ACC112 (cell line): ENCODE measurements around the gene TNXB.
"Not testable (repeated sequence)": the region's sequence is repeated elsewhere in the genome, so short reads cannot be mapped to it uniquely, and the experiment has no call there.

Source experiments
- H2AFZ ChIP-seq: fragments of 200-600 bp; sonication (generic); one replicate; pipeline ENCODE4 v1.6.0; 2017; ENCODE audit warnings: antibody characterized with exemption, low read length; ENCODE audit not compliant: unreplicated experiment
- H3K27ac ChIP-seq: fragments of 200-600 bp; sonication (generic); 2 replicates; pipeline ENCODE4 v1.5.1; 2014; ENCODE audit warnings: low read depth, mild to moderate bottlenecking, antibody characterized with exemption, low read length, moderate library complexity
- H3K27me3 ChIP-seq: fragments of 200-600 bp; sonication (generic); 2 replicates; pipeline ENCODE4 v1.6.1; 2014; ENCODE audit warnings: mild to moderate bottlenecking, antibody characterized with exemption, low read length, moderate library complexity, mixed read lengths; ENCODE audit not compliant: insufficient read depth
- H3K36me3 ChIP-seq: fragments of 200-600 bp; sonication (generic); 2 replicates; pipeline ENCODE4 v1.6.1; 2016; ENCODE audit warnings: mild to moderate bottlenecking, antibody characterized with exemption, low read length, moderate library complexity, mixed read lengths; ENCODE audit not compliant: insufficient read depth
- H3K4me1 ChIP-seq: fragments of 200-600 bp; sonication (generic); one replicate; pipeline ENCODE4 v1.6.1; 2016; ENCODE audit warnings: low read length, mixed read lengths; ENCODE audit not compliant: insufficient read depth, unreplicated experiment, control insufficient read depth
- H3K4me3 ChIP-seq: fragments of 200-600 bp; sonication (generic); 2 replicates; pipeline ENCODE4 v1.5.1; 2014; ENCODE audit warnings: mild to moderate bottlenecking, low read depth, low read length
- H3K79me2 ChIP-seq: fragments of 200-600 bp; sonication (generic); one replicate; pipeline ENCODE4 v1.6.0; 2016; ENCODE audit warnings: low read length; ENCODE audit not compliant: control insufficient read depth, unreplicated experiment, insufficient read depth

Gene TNXB

DNA sequence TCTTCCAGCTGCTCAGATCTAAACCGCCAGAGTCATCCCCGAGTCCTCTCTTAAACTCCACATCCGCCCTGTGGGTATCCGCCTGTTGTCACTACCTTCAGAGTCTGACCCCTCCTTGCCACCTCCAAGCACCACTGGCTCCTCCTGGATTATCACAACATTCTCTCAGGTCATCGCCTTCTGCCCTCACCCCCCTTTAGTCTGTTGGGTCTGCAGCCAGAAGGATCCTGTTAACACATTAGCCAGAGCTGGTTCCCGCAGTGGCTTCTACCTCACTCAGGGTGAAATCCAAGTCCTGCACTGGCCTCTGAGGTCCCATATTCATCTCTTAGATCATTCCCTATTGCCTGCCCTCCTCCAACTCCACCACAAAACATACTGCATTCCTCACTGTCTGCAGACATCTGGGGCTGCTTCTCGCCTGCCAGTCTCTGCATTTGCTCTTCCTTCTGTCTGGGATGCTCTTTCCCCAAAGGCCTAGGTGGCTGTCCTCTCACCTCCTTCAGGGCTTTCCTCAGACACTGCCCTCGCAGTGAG, 34.1 kb downstream of the TNXB start:
- no peak overlapping the region for H3K27ac ChIP-seq
- H3K27me3 ChIP-seq = no peaks in the 10 kb centered on the region
- peaks cover 28% of the 10 kb centered on the region for H3K4me1 ChIP-seq
- H3K36me3 ChIP-seq = no peaks in the 10 kb centered on the region
- no peaks in the 10 kb centered on the region for H3K79me2 ChIP-seq
- no peak overlapping the region for H3K4me3 ChIP-seq
- H2AFZ ChIP-seq = no peak overlapping the region

DNA sequence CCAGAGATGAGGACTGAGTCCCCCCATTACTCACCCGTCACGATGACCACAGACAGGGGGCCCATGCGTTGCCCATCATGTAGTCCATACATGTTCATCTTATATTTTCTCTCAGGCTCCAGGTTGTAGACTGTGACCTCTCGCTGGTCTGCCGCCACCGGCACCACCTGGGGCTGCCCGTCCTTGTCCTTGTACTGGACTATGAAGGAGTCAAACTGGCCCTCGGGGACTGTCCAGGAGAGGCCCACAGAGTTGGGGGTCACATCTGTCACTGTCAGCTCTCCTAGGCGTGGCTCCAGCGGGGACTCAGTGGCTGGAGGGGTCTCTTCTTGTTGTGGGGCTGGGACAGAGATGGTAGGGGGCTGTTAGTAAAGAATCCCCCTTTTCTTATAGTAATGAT, 35.5 kb downstream of the TNXB start:
- H3K36me3 ChIP-seq = no peaks in the 10 kb centered on the region
- no peak overlapping the region for H3K27ac ChIP-seq
- H3K4me1 ChIP-seq = peaks cover 20% of the 10 kb centered on the region
- H3K79me2 ChIP-seq = no peaks in the 10 kb centered on the region
- no peak overlapping the region for H3K4me3 ChIP-seq
- no peak overlapping the region for H2AFZ ChIP-seq
- no peaks in the 10 kb centered on the region for H3K27me3 ChIP-seq

DNA sequence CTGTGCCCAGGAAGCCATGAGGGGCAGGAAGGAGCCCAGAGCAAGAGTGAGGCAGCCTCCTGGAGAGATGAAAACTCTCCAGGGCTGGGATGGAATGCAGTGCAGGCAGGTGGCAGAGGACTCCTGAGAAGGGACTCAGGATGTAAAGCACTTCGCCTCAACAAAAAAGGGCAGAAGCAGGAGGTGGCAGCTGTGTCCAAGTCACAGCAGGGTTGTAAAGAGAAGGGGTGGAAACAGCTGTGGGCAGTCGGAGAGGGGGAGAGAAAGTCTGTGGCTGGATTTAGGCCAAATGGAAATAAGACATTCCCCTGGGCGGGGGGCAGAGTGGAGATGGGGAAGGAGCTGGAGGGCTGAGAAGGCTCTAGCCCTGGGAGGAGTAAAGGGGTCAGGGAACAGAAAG, 36.0 kb downstream of the TNXB start:
- no peak overlapping the region for H3K27ac ChIP-seq
- no peaks in the 10 kb centered on the region for H3K36me3 ChIP-seq
- H3K79me2 ChIP-seq = no peaks in the 10 kb centered on the region
- H3K4me3 ChIP-seq = no peak overlapping the region
- peaks cover 20% of the 10 kb centered on the region for H3K4me1 ChIP-seq
- no peak overlapping the region for H2AFZ ChIP-seq
- no peaks in the 10 kb centered on the region for H3K27me3 ChIP-seq

DNA sequence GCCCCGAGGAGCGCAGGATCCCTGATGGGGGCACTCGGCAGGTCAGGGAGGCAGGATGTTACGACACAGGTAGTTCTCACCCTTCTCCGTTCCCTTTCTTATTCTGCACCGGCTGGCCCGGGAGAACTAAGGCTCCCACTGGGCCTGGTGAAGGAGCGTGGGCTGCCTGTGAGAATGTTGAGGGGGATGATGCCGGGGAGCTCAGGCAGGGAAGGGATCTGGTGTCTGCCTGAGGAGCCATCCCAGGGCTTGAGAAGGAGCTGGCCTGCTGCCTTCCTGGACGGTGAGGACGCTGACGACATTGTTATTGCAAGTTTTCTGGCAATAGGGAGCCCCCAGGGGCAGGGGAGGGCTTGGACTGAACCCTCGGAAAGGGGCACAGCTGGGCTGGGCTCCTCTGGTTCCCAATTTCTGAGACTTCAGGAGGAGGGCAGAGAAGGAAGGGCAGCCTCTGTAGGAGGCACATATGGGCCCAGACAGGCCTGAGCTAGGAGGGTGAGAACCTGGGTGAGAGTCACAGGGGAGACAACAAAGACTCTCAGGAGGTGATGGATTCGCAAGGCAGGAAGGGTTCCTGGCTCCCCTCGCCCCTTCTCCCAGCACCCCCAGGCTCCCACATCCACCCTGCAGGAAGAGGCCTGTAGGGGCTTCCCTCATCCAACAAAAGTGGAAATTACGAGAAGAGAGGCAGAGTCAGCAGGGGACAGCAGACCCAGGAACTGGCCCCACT, 38.2 kb downstream of the TNXB start:
- H2AFZ ChIP-seq = no peak overlapping the region
- no peak overlapping the region for H3K27ac ChIP-seq
- no peak overlapping the region for H3K4me3 ChIP-seq
- no peaks in the 10 kb centered on the region for H3K79me2 ChIP-seq
- H3K27me3 ChIP-seq = no peaks in the 10 kb centered on the region
- H3K36me3 ChIP-seq = no peaks in the 10 kb centered on the region
- H3K4me1 ChIP-seq = peaks cover 6% of the 10 kb centered on the region

DNA sequence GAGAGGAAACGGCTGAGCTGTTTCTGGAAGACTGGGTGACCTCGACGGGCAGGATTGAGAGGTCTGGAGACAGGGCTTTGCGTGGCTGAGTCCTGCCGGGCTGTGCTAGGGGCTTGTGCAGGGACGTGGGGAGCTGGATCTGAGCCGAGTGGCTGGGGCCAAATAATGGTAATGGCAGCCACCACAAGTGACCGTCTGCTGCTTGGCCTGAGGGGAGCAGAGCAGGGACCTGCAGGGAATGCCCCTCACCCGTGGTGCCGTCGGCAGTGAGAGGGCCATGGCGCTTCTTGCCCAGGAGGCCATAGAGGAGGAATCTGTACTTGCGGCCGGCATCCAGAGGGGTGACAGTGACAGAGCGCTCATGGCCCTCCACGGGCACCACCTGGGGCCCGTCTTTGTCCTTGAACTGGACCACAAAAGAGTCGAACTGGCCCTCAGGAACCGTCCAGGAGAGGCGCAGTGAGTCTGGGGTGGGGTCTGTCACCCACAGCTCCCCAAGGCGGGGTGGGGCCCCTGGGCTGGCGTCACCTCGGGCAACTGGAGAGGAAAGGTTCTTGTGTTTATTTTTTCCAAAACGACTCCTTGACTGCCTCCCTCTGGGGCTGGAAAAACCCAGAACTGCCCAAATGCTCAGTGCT, 39.1 kb downstream of the TNXB start:
- Histone ChIP-seq H2AFZ (no peak overlapping the region), H3K4me3 (no peak overlapping the region), H3K4me1 (no peaks in the 10 kb centered on the region), H3K36me3 (no peaks in the 10 kb centered on the region), H3K79me2 (no peaks in the 10 kb centered on the region), H3K27me3 (no peaks in the 10 kb centered on the region), H3K27ac (no peak overlapping the region)

DNA sequence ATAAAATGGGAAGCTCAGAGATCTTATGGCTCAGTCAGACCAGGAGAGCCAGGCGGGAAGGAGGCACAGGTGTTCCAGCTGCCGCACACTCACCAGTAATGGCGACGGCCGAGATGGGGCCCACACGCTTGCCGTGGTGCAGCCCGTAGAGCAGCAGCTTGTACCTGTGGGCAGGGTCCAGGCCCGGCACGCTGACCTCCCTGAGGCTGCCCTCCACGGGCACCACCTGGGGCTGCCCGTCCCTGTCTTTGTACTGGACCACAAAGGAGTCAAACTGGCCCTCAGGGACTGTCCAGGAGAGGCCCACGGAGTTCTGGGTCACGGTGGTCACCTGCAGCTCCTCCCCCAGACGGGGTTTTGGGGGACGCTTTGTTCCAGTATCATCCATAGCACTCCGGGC, 39.7 kb downstream of the TNXB start:
- no peaks in the 10 kb centered on the region for H3K36me3 ChIP-seq
- H3K79me2 ChIP-seq = no peaks in the 10 kb centered on the region
- no peaks in the 10 kb centered on the region for H3K4me1 ChIP-seq
- H3K27me3 ChIP-seq = no peaks in the 10 kb centered on the region
- no peak overlapping the region for H2AFZ ChIP-seq
- no peak overlapping the region for H3K27ac ChIP-seq
- no peak overlapping the region for H3K4me3 ChIP-seq

DNA sequence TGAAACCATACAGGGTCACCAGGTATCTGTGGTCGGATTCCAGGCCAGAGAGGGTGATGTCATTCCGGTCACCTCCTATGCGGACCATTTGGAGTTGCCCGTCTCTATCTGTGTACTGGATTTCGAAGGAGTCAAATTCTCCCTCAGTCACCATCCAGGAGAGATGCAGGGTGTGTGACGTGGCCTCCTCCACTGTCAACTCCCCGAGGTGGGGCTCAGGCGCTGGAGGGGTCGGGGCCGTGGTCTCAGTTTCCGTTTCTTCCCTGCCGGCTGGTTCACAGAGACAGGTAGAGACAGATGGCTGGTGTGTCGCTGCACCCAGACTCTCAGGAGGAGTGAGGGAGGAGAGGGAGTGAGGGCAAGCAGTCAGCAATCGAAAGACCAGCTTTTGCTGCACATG, 40.3 kb downstream of the TNXB start:
- H3K4me1 ChIP-seq = no peaks in the 10 kb centered on the region
- no peaks in the 10 kb centered on the region for H3K79me2 ChIP-seq
- no peaks in the 10 kb centered on the region for H3K27me3 ChIP-seq
- no peak overlapping the region for H3K4me3 ChIP-seq
- no peaks in the 10 kb centered on the region for H3K36me3 ChIP-seq
- H2AFZ ChIP-seq = no peak overlapping the region
- no peak overlapping the region for H3K27ac ChIP-seq

DNA sequence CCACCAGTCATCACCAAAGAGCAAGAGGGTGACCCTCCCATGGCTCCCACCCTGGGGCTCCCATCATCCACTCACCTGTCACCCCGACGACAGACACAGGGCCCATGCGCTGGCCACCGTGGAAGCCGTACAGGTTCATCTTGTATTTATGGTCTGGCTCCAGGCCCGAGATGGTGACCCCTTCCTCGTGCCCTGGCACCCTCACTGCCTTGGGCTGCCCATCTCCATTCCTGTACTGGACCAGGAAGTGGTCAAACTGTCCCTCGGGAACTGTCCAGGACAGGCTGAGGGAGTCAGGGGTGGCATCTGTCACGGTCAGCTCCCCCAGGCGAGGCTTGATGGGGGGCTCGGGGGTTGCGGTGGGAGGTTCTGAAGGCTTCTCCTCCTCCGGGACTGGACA, 40.8 kb downstream of the TNXB start:
- H3K4me3 ChIP-seq, H3K79me2 ChIP-seq, H3K36me3 ChIP-seq, H2AFZ ChIP-seq, H3K4me1 ChIP-seq, H3K27me3 ChIP-seq, H3K27ac ChIP-seq: not testable (repeated sequence)

DNA sequence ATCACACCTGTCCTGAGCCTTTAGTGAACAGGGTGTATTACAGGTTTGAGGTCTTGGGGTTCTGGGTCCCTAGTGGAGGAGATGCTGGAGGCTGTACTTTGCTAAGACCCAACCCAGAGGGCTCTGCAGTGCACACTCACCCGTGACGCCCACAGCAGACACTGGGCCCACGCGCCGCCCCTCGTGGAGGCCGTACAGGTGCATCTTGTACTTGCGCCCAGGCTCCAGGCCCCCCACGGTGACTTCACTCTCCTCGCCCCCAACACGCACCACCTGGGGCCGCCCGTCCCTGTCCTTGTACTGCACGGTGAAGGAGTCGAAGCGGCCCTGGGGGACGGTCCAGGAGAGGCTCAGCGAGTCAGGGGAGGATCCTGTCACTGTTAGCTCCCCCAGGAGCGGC, 41.6 kb downstream of the TNXB start:
- H3K27ac ChIP-seq, H3K79me2 ChIP-seq, H3K27me3 ChIP-seq, H2AFZ ChIP-seq, H3K36me3 ChIP-seq, H3K4me1 ChIP-seq, H3K4me3 ChIP-seq: not testable (repeated sequence)

DNA sequence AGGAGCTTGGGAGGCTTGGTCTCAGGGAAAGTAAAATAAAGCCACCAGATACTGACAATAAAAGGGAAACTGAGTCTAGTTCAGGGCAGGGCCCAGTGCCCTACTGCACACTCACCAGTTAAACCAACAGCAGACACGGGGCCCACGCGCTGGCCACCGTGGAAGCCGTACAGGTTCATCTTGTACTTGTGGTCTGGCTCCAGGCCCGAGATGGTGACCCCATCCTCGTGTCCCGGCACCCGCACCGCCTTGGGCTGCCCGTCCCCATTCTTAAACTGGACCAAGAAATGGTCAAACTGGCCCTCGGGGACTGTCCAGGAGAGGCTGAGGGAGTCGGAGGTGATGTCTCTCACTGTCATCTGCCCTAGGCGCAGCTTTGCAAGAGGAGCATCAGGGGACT, 44.4 kb downstream of the TNXB start:
- H3K27me3 ChIP-seq = no peaks in the 10 kb centered on the region
- H2AFZ ChIP-seq = no peak overlapping the region
- H3K79me2 ChIP-seq = no peaks in the 10 kb centered on the region
- no peaks in the 10 kb centered on the region for H3K4me1 ChIP-seq
- no peaks in the 10 kb centered on the region for H3K36me3 ChIP-seq
- no peak overlapping the region for H3K4me3 ChIP-seq
- H3K27ac ChIP-seq = no peak overlapping the region

DNA sequence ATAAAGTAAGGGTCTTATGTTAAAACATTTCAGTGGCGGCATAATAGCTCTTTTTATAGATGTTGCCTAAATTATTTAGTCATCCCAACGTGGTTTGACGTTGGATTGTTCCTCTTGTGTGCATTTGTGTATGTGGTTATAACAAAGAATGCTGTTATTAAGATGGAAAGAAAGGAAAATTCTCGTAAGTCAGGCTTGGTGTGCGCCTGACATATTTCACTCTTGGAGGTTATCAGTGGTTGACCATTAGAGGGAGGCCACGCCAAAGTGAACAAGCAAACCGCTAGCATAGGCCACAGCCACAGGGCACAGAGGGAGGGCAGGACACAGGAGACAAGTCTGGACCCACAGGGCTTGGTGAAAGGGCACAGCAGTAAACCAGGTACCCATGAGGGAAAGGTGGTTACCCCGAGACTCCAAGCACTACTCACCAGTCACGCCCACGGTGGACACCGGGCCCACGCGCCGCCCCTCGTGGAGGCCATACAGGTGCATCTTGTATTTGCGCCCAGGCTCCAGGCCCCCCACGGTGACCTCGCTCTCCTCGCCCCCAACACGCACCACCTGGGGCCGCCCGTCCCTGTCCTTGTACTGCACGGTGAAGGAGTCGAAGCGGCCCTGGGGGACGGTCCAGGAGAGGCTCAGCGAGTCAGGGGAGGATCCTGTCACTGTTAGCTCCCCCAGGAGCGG, 48.0 kb downstream of the TNXB start:
- Histone ChIP-seq H3K4me1 (peaks cover 9% of the 10 kb centered on the region), H3K4me3 (no peak overlapping the region), H2AFZ (no peak overlapping the region), H3K36me3 (no peaks in the 10 kb centered on the region), H3K27me3 (no peaks in the 10 kb centered on the region), H3K27ac (no peak overlapping the region), H3K79me2 (no peaks in the 10 kb centered on the region)
